T-helper 2 cell treated with Interferon-gamma antibody and Interleukin-4, amounts not matched to agents 100 ng/mL and 5 ng/mL, for 36 hours (primary cell): ENCODE measurements around the gene ERC2. TPM values are rescaled to one million over a fixed set of nuclear protein-coding genes. Genes with fewer than 3 reads are reported as not detected.

ENCODE experiments used
- intact Hi-C: fragments of 100-400 bp; cut with micrococcal nuclease; formaldehyde crosslinking; loops from one replicate; pipeline ENCODE4 v1.15.1; 2023
- total RNA-seq: library from RNA; stranded (reverse); gene quantifications from 2 replicates; pipeline ENCODE4 v1.2.3, GENCODE V29; 2022

ERC2 gene
- total RNA-seq, 1 donor from 2014 or later: 0.20 TPM

- intact Hi-C loops: no loop called here
Observed at GRCh38 chr3:55690177-55690576, 778.1 kb downstream of the ERC2 start.

DNA sequence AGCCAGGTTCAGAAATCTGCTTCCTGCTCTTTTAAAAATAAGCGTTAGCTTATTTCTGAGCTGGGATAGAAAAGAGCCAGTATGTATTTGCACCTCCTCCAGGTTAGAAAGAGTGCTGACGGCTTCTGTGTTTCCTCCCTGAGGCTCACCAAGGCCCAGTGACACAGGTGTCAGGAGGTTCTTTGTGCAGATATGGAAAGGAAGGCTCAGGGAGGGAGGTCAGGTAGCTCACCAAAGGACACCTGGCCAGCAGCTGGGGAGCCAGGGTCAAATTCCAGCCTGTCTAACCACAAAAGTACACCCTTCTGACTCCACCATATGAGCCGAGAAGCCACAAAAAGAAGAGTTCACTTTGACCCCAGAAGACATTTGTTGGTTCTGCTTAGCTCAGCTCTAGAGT, 780.1 kb downstream of the ERC2 start:
- intact Hi-C loops: no loop called here

GRCh38 chr3:55687526-55687925, 780.7 kb downstream of the ERC2 start:
- intact Hi-C loops: no loop called here

GRCh38 chr3:55686426-55687254, 781.6 kb downstream of the ERC2 start:
- intact Hi-C loops: no loop called here

- intact Hi-C loops: no loop called here
Observed at GRCh38 chr3:55683666-55684270, 784.5 kb downstream of the ERC2 start.

GRCh38 chr3:55682461-55682860, 785.8 kb downstream of the ERC2 start:
- intact Hi-C loops: no loop called here

GRCh38 chr3:55678546-55679216, 789.6 kb downstream of the ERC2 start:
- intact Hi-C loops: no loop called here

DNA sequence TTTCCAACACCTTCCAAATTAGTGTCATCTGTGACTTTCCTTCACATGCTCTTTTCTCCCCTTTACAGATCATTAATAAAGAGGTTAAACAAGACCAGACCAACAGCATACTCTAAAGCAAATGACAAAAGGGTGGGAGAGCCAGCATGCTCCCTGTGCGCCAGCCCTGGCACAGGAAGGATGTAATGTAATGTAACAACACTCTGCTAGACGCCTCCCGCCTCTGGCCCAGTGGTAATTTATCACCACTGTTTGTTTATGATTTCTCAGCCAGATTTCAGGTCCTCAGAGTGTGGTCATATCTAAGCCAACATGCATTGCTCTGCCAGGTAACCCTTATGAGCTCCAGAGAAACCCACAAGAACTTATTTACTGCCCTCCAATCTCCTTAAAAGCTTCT, 791.6 kb downstream of the ERC2 start:
- intact Hi-C loops: no loop called here

DNA sequence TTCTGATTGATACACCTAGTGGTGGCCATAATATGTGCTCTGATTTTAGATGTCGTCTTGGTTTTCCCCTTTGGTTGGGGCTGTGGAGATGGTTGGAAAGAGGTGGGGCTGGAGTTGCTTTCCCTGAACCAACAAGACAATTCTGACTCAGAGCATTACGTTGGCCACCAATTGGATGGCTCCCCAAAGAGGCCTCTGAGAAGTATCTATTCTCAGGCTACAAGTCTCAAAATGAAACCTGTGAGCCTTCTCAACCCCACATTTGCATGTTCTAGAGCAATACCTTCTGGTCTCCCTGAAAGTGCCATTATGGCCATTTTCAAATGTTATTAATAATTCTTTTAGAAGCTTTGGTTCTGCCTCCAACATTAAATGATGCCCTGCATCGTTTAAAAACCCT, 792.8 kb downstream of the ERC2 start:
- intact Hi-C loops: no loop called here

DNA sequence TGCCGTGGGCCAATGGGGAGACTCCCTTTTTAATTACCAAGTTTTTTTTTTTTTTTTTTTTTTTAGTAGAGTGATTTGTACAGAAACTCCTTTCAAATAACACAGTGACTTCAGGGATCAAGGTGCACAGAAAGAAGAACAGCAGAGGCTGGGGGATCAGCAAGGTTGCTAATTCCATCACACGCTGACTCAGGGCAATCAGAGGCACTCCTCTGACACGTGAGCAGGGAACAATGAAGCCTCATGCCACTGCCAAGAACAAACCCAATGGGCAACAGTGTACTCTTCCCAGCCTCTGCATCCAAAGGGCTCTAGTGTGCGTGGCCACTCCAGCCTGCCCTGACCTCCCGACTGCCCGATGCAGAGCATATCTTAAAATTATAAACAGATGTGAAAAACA, 794.5 kb downstream of the ERC2 start:
- intact Hi-C loops: no loop called here

DNA sequence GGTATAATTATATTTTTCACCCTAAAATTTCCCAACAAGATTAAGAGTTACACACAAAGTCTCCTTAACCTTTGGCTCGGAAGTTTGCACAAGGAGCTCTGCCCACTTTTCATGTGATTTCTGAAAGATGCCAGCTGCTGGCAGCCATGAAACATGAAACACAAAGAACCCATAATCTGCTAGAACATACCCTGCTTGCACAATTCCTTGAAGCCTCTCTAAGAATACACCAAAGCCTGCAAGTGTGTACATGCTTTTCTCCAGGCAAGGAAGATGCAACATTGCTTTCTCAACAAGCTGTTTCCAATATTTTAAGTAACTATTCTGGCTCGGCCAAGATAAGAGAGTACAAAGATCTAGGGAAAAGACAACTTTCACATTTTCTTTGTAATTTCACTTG, 799.1 kb downstream of the ERC2 start:
- intact Hi-C loops: no loop called here

DNA sequence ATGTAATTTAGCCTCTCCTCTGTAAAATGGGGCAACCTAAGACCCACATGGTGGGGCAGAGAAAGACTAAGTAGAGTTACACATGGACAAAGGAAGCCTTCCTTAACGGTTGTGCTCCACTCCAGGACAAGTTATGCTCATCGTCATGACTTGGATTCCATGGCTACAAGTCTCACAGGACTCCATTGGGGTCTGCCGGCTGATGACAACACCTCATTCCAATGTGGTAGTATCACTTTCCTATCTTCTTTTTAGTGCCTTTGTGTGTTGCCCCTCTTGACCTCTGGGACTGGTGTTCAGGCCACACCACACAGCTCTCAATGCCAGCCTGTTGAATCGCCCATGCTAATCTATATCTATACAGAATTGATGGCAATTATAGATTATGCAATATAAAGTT, 799.9 kb downstream of the ERC2 start:
- intact Hi-C loops: no loop called here

DNA sequence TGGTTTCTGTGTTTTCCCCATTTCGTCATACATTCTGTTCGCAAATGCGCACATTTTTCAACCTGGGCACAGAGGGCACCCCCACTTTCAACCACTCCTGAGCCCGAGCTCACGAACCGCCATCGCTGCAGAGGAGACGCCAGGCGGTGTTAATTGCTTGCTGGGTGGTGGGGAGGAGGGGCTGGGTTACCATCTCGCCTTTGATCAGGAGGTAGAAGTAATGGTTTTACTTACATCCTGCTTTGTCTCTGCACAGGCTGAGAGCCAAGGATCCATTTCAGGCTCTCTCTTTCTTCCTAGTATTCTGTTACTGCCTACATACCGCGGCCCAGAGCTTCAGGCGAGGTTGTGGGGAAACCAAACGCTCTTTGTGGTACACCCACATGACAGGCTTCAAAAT, 803.9 kb downstream of the ERC2 start:
- intact Hi-C loops: no loop called here

DNA sequence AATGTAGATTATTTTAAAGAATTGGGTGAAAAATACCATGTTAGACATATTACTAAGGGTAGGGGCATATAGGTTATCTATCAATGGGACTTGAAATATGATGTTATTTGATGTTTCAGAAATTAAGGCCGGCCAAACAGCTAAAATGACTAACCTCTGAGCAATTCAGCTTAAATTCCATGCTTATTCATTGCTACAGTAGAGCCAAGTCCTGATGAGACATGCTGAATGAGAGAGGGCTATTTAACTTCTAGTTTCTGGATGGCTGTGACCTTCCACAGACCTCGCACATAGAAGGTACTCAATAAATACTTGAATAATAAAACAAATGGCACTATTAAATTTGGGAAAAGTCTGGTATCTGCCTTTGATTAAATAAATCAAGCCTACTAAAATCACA, 805.6 kb downstream of the ERC2 start:
- intact Hi-C loops: no loop called here

DNA sequence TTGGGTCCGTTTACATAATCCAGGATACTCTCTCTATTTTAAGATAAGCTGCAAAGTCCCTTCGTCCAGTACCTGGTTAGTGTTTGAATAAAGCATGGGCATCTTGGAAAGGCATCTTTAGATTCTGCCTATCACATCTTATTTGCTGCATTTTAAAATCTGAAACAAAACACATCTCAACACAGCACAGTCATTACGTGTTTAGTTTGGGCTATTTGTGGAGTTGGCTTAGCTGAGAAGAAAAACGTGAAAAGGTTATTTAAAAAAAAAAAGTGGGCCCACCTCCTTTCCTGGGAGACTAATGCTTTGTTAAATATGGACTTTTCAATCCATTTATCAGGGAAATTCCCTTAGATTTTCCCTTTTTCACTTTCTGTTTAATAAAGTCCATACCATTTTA, 806.7 kb downstream of the ERC2 start:
- intact Hi-C loops: no loop called here

GRCh38 chr3:55661141-55661540, 807.1 kb downstream of the ERC2 start:
- intact Hi-C loops: no loop called here

DNA sequence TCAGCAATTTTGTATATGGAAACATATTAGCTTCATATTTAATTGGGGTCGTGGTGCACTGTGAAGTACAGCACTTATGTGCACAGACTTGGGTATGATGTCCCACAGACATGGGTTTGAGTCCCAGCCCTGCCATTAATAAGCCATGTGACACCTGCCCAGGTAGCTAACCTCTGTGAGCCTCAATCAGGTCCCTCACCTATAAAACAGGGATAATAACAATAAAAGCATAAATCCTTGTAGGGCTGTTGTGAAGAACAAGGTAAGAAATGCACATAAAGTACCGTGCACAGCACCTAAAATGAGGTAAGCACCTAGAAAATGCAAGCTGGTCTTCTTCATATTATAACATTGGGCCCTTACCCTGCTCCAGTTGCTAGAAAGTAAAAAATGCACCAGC, 807.6 kb downstream of the ERC2 start:
- intact Hi-C loops: no loop called here

DNA sequence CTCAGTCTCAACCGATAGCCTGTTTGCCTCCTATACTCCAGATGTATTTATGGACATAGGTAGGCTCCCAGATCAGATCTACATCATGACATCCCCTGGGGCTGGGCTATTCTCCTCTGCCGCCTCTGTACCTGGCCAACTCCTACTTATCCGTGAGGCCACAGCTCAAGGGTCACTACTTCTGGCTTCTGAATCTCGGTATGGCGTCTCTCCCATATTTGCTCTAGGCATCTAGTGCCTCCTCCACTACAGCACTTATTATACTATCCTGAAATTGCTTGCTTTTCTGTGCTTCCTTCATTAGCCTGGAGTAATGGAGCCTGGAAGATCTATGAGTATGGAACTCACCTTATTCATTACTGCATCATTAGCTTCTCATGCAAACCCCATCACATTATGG, 808.6 kb downstream of the ERC2 start:
- intact Hi-C loops: no loop called here

DNA sequence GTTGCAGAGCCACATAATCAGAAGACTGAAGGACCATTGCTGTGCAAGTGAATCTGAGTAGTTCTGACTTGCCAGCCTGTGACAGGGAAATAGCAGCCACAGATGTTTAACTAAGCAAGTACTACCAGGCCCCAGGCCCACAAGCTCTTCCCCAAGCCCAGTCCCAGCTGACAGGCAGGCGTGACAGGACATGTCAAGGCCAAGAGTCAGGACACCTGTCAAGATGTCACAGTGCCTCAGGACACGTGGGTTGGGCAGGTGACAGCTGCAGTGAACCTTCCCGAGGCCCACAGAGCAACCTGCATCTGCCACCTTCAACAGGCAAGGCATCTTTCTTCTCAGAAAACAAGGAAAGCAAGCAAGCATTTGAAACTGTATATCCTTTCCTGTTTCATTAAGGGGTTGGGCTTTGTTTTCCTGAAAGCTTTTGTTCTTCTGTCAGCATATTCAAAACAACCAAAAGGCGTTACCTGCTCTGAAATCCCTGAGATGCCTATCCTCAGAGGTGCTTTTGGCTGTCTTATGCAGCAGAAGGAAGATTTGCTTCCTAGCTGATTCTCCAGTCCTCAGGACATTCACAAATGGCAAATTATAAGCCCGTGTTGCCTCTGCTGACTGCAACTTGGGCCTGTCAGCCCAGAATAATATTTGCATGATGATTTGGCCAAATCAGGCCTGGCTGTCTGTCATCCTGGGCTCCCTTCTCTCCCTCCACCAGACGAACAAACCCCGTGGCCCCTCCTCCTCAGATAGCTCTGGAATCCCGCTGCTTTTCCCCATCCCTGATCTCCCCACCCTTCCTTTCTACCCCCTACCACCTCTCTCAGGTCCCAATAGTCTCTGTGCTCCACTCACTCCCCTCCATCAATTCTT, 809.3 kb downstream of the ERC2 start:
- intact Hi-C loops: no loop called here

DNA sequence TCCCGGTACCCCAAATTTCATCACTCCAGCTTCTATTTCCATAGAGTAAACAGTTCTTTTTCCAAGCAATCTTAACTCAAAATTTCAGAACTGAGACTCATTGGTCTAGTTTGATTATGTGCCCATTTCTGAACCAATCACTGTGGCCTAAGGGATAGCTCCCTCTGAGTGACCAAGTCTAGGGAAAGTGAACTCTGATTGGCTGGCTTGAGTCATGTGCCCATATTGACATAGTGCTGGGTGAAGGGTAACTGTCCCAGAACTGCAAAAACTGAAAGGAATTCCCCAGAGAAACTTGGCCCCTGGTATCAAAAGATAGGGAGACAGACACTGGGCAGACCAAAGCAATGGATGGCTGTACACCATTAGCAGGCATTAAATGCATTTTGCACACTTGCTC, 810.0 kb downstream of the ERC2 start:
- intact Hi-C loops: no loop called here

DNA sequence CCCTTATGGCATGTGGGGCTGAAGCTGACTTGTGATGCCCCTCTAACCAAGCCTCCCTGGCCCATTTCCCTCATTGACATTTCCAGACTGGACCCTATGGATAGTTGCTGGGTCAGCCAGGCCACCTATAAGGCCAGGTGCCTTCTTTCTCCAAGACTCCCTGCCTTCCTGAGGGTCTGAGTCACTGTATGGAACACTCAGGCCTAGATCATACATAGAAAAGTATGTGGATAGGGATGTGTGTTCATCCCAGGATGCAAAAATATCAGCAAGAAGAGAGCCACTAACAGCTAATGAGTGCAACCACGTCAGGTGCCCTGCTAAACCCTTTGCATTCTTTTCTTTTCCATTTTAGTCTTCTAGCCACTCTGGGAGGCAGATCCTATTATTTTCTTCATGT, 812.7 kb downstream of the ERC2 start:
- intact Hi-C loops: no loop called here
